C4-2B (cell line): ENCODE results near the gene TRMT112.

ENCODE experiments used
- CTCF ChIP-seq: fragments of 450-650 bp; conservative IDR thresholded peaks from 2 replicates; pipeline ENCODE4 v1.5.1; 2017; ENCODE audit warnings: mild to moderate bottlenecking
- ZFX ChIP-seq: fragments of 450-650 bp; IDR thresholded peaks from 2 replicates; pipeline ENCODE4 v1.6.1; 2017

- TF ChIP-seq CTCF (no peak), ZFX (no peak)
These were observed 4.4 kb downstream of the TRMT112 start for GRCh38 chr11:64312947-64313346.
